Endothelial cell of umbilical vein (primary cell): ENCODE measurements around the gene MYO9B. TPM values are rescaled to one million over a fixed set of nuclear protein-coding genes. Genes with fewer than 3 reads are reported as not detected.

Experiments
- BruUV-seq: library from RNA; stranded (reverse); fragments of 400-500 nt; replicated peaks from 2 replicates; lab custom pipeline; 2021; lab: Mats Ljungman, UMichigan
- CTCF ChIA-PET: fragments of 300-600, 350-600 bp; sonication (Branson Sonifier 250); formaldehyde crosslinking; loops from one replicate; lab custom pipeline; 2021; ENCODE audit warnings: antibody characterized with exemption, inconsistent platforms; lab: Charles Lee
- POLR2A ChIA-PET: fragments of 300-600, 350-600 bp; sonication (Branson Sonifier 250); formaldehyde crosslinking; loops from one replicate; lab custom pipeline; 2021; ENCODE audit warnings: antibody characterized with exemption, inconsistent platforms; lab: Charles Lee
- DNase-seq: peaks from one replicate; pipeline ENCODE4 v3.0.0-alpha.2; 2011; ENCODE audit warnings: low read depth, low spot score
- FAIRE-seq: peaks from 2 replicates; lab custom pipeline; 2011; peaks lifted over from hg19 to GRCh38; lab: Jason Lieb, UNC
- H2AFZ ChIP-seq: 2 replicates; pipeline ENCODE4 v1.6.0; 2012; ENCODE audit warnings: low read depth, low read length, control low read depth, inconsistent platforms
- H3K27ac ChIP-seq: 2 replicates; pipeline ENCODE4 v1.5.1; 2011; ENCODE audit warnings: low read depth, mild to moderate bottlenecking, control low read depth, low read length, moderate library complexity; ENCODE audit not compliant: insufficient read depth
- H3K27me3 ChIP-seq, 2 experiments: 2 replicates each; pipeline versions ENCODE4 v1.6.0 to v1.6.1; 2011; ENCODE audit warnings: low read length in 2 of 2, mixed read lengths in 1 of 2; ENCODE audit not compliant: control insufficient read depth in 2 of 2, insufficient read depth in 2 of 2
- H3K36me3 ChIP-seq, 2 experiments: 2 replicates in 1 of 2; 3 replicates in 1 of 2; pipeline ENCODE4 v1.5.1; 2011; ENCODE audit warnings: low read length in 2 of 2, mild to moderate bottlenecking in 1 of 2, moderate library complexity in 1 of 2; ENCODE audit not compliant: control insufficient read depth in 2 of 2, insufficient read depth in 2 of 2; ENCODE audit errors: extremely low read depth in 1 of 2
- H3K4me1 ChIP-seq: 3 replicates; pipeline ENCODE4 v1.5.1; 2011; ENCODE audit warnings: mild to moderate bottlenecking, low read length; ENCODE audit not compliant: control insufficient read depth, insufficient read depth; ENCODE audit errors: extremely low read depth
- H3K4me2 ChIP-seq: 2 replicates; pipeline ENCODE4 v1.6.1; 2011; ENCODE audit warnings: low read length, control low read depth, mixed read lengths; ENCODE audit not compliant: insufficient read depth
- H3K4me3 ChIP-seq, 3 experiments: fragments of 200-600 bp in 1 of 3; sonication (generic), shearing (Covaris generic) in 1 of 3; replicated peaks in 1 of 3; 2 replicates each; pipeline ENCODE4 v1.5.1; 2011 to 2016; ENCODE audit warnings: control low read depth in 3 of 3, low read length in 3 of 3, mild to moderate bottlenecking in 2 of 3, inconsistent platforms in 1 of 3, low read depth in 1 of 3, moderate library complexity in 1 of 3; ENCODE audit not compliant: insufficient read depth in 1 of 3
- H3K79me2 ChIP-seq: 2 replicates; pipeline ENCODE4 v1.6.0; 2012; ENCODE audit warnings: low read length, inconsistent platforms; ENCODE audit not compliant: control insufficient read depth, insufficient read depth
- H3K9ac ChIP-seq: replicated peaks from 2 replicates; pipeline ENCODE3; 2011; ENCODE audit warnings: low read length, control low read depth; ENCODE audit not compliant: insufficient read depth; ENCODE audit errors: extremely low read depth
- H3K9me1 ChIP-seq: replicated peaks from 3 replicates; pipeline ENCODE4 v1.6.0; 2011; ENCODE audit warnings: mild to moderate bottlenecking, low read length; ENCODE audit not compliant: control insufficient read depth, insufficient read depth; ENCODE audit errors: extremely low read depth
- H3K9me3 ChIP-seq: replicated peaks from 2 replicates; pipeline ENCODE4 v1.5.1; 2012; ENCODE audit warnings: low read length, inconsistent platforms; ENCODE audit not compliant: control insufficient read depth, insufficient read depth
- H4K20me1 ChIP-seq: replicated peaks from 2 replicates; pipeline ENCODE3; 2011; ENCODE audit warnings: mild to moderate bottlenecking, low read length; ENCODE audit not compliant: control insufficient read depth, insufficient read depth; ENCODE audit errors: extremely low read depth
- CTCF ChIP-seq, 2 donors: IDR thresholded peaks; 1 replicate in 1 of 2; 2 replicates in 1 of 2; pipeline ENCODE4 v1.5.1; 2011; ENCODE audit warnings: low read length in 2 of 2, mild to moderate bottlenecking in 2 of 2, moderate library complexity in 2 of 2, control low read depth in 1 of 2, inconsistent platforms in 1 of 2, low read depth in 1 of 2; ENCODE audit not compliant: insufficient read depth in 1 of 2; ENCODE audit errors: extremely low read depth in 1 of 2
- EZH2 ChIP-seq: IDR thresholded peaks from 2 replicates; pipeline ENCODE4 v1.6.1; 2012; ENCODE audit warnings: borderline replicate concordance, low read depth, mild to moderate bottlenecking, moderate library complexity, low read length, inconsistent platforms; ENCODE audit not compliant: severe bottlenecking
- FOS ChIP-seq: IDR thresholded peaks from 2 replicates; pipeline ENCODE4 v1.6.1; 2011; ENCODE audit warnings: mild to moderate bottlenecking, low read length, moderate library complexity, borderline replicate concordance; ENCODE audit not compliant: insufficient read depth
- GATA2 ChIP-seq: IDR thresholded peaks from 2 replicates; pipeline ENCODE4 v1.7.0; 2011; ENCODE audit warnings: low read depth, mild to moderate bottlenecking, moderate library complexity, mixed read lengths, low read length; ENCODE audit not compliant: insufficient read length, insufficient read depth
- JUN ChIP-seq: IDR thresholded peaks from 2 replicates; pipeline ENCODE4 v1.6.1; 2011; ENCODE audit warnings: borderline replicate concordance, low read depth; ENCODE audit not compliant: insufficient read length, insufficient read depth
- MAX ChIP-seq: IDR thresholded peaks from 2 replicates; pipeline ENCODE4 v1.6.1; 2011; ENCODE audit not compliant: insufficient read depth, insufficient read length
- MYC ChIP-seq: IDR thresholded peaks from one replicate; pipeline ENCODE4 v1.6.1; 2011; ENCODE audit warnings: mild to moderate bottlenecking, low read depth, low read length
- POLR2A ChIP-seq: IDR thresholded peaks from 2 replicates; pipeline ENCODE4 v1.6.1; 2012; ENCODE audit warnings: low read depth, mild to moderate bottlenecking, control low read depth, low read length
- POLR2AphosphoS5 ChIP-seq: IDR thresholded peaks from 2 replicates; pipeline ENCODE4 v1.6.1; 2012; ENCODE audit warnings: low read depth, mild to moderate bottlenecking, control low read depth, low read length, moderate library complexity; ENCODE audit not compliant: insufficient read depth
- dilution Hi-C: fragments of 300-500 bp; cut with MboI; formaldehyde crosslinking; loops from one replicate; pipeline ENCODE4 v1.15.0; 2019; ENCODE audit warnings: low sequenced_read_pairs; ENCODE audit not compliant: extremely low pct_ligation_motif_present
- intact Hi-C: fragments of 100-400 bp; cut with micrococcal nuclease; formaldehyde crosslinking; loops from one replicate; pipeline ENCODE4 v1.10.0; 2022
- polyA plus RNA-seq, 4 experiments: library from polyadenylated mRNA; depleted of rRNA in 3 of 4; stranded (reverse) in 3 of 4; unstranded in 1 of 4; fragments of >200 nt; gene quantifications; 2 replicates each; pipeline versions ENCODE4 v1.2.1 to v1.2.3, GENCODE V29; 2011 to 2012; ENCODE audit warnings: missing spikeins in 1 of 4
- total RNA-seq: library from RNA; stranded (reverse); gene quantifications from 2 replicates; pipeline ENCODE4 v1.2.3, GENCODE V29; 2021

MYO9B gene
- total and polyA plus RNA-seq, 2 donors (not counting 3 experiments of a cell fraction or from before 2014, with no cell fraction given) = 64.4 to 119 TPM

DNA sequence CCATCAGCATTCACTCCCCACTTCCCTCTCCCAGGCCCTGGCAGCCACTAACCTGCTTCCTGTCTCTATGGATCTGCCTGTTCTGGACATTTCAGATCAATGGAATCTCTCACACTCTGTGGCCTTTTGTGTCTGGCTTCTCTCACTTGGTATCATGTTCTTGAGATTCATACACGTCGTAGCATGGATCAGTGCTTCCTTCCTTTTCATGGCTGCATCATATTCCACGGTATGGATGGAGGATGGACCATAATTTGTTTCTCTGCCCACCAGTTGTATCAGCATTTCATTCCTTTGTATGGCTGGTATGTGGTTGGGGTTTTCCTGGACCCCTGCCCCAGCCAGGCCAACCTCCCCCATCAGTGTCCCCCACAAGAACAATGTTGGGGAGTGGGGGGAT is 36.2 kb downstream of the MYO9B start:
- dilution Hi-C loops = no loop called here
- intact Hi-C loops = no loop called here
- H3K79me2 ChIP-seq = peaks cover 66% of the 10 kb centered on the region
- H3K4me3 ChIP-seq = no peak overlapping the region
- DNase-seq = no peak
- peaks cover 11% of the 10 kb centered on the region for H3K4me1 ChIP-seq
- no peak overlapping the region for H3K9ac ChIP-seq
- no peaks in the 10 kb centered on the region for H3K9me3 ChIP-seq
- H2AFZ ChIP-seq = no peak overlapping the region
- POLR2A ChIA-PET = no interaction called here
- no peak for FAIRE-seq
- CTCF ChIA-PET = no interaction called here
- peaks cover 0 to 14% of the 10 kb centered on the region in 2 experiments for H3K36me3 ChIP-seq
- BruUV-seq = no TSS peak
- H3K27me3 ChIP-seq = no peaks in the 10 kb centered on the region
- no peak overlapping the region for H3K4me2 ChIP-seq
- H3K9me1 ChIP-seq = no peaks in the 10 kb centered on the region
- no peaks in the 10 kb centered on the region for H4K20me1 ChIP-seq
- H3K27ac ChIP-seq = no peak overlapping the region
- TF ChIP-seq MYC = no peak
- TF ChIP-seq CTCF (IDR thresholded peaks at IDR 0.05; ENCODE audit: extremely low read depth in 1 of 2, insufficient read depth in 1 of 2, low read depth in 1 of 2, low read length in 2 of 2) = no peak
- TF ChIP-seq FOS = no peak
- TF ChIP-seq POLR2A = no peak
- TF ChIP-seq EZH2 = no peak
- TF ChIP-seq MAX = no peak
- no peak for TF ChIP-seq GATA2
- TF ChIP-seq POLR2AphosphoS5 = no peak
- TF ChIP-seq JUN = no peak
